Nasal cavity respiratory epithelium epithelial cell of viscerocranial mucosa (primary cell): Measurements from ENCODE around the gene APOBEC3F. TPM values are rescaled to one million over a fixed set of nuclear protein-coding genes. Genes with fewer than 3 reads are reported as not detected.

Experiments used
- total RNA-seq: library from RNA; depleted of rRNA; stranded (reverse); fragments of >200 nt; gene quantifications from 2 replicates; pipeline ENCODE4 v1.2.3, GENCODE V29; 2014

Gene APOBEC3F
- total RNA-seq, result 2.1 and 4.3 TPM in 2 replicates

DNA sequence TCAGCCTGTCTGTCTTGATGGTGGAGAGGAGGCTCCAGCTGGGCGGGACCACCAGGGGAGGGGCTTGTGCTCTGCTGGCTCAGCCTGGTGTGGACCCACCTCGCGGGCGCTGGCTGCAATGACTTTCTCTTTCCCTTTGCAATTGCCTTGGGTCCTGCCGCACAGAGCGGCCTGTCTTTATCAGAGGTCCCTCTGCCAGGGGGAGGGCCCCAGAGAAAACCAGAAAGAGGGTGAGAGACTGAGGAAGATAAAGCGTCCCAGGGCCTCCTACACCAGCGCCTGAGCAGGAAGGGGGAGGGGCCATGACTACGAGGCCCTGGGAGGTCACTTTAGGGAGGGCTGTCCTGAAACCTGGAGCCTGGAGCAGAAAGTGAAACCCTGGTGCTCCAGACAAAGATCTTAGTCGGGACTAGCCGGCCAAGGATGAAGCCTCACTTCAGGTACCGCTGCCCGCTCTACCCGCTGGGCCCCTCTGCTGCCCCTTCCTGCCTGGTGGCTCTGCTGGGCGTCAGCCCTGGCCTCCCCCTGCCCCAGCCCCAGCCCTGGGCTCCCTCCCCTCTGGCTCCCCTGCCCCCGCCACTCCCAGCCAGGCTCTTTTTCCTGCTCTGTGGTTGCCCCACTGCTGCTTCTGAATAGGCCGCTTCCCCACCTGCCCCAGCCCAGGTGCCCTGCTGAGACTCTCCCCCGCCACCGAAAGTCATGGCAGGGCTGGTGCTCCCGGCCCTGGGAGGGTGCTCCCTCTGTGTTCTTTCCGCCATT, at the start of gene APOBEC3F:
Gene APOBEC3F, plus strand, starts transcription at position 327 of the 759 bp plus-strand sequence. Its CDS starts 97 bp downstream, at position 424.

DNA sequence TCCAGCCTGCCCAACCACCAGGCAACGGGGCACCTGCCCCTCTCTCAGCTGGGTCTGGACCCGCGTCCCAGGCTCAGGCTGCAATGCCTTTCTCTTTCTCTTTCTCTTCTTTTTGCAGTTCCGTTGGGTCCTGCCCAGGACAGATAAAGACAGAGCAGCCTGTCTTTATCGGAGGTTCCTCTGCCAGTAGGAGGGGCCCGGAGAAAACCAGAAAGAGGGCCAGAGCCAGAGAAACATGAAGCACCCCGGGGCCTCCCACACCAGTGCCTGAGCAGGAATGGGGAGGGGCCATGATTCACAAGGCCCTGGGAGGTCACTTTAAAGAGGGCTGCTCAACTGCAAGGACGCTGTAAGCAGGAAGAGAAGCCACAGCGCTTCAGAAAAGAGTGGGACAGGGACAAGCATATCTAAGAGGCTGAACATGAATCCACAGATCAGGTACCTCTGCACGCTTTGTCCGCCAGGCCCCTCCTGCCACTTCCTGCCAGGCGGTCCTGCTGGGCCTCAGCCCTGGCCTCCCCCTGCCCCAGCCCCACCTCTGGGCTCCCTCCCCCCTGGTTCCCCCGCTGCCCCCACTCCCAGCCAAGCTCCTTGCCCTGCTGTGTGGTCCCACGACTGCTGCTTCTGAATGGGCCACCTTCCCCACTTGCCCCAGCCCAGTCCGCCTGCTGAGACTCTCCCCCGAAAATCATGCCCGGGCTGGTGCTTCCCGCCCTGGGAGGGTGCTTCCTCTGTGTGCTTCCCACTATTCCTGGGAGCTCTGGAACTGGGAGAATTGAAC, 26.5 kb upstream of the APOBEC3F start, which contains the start of gene APOBEC3C:
Gene APOBEC3C, plus strand, starts transcription at position 316 of the 781 bp plus-strand sequence. Its CDS starts 106 bp downstream, at position 422.

DNA sequence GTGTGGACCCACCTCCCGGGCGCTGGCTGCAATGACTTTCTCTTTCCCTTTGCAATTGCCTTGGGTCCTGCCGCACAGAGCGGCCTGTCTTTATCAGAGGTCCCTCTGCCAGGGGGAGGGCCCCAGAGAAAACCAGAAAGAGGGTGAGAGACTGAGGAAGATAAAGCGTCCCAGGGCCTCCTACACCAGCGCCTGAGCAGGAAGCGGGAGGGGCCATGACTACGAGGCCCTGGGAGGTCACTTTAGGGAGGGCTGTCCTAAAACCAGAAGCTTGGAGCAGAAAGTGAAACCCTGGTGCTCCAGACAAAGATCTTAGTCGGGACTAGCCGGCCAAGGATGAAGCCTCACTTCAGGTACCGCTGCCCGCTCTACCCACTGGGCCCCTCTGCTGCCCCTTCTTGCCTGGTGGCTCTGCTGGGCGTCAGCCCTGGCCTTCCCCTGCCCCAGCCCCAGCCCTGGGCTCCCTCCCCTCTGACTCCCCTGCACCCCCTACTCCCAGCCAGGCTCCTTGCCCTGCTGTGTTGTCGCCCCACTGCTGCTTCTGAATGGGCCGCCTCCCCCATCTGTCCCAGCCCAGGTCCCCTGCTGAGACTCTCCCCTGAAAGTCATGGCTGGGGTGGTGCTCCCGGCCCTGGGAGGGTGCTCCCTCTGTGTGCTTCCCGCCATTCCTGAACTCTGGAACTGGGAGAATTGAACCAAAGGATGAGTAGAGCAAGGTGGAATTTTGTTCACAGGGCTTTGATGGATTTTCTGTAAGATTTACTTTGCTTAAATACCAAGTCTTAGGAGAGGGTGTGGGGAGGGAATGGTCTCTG, 36.6 kb downstream of the APOBEC3F start, which contains the start of gene APOBEC3G:
Gene APOBEC3G, plus strand, starts transcription at position 250 of the 815 bp plus-strand sequence. Its CDS starts 87 bp downstream, at position 337.

DNA sequence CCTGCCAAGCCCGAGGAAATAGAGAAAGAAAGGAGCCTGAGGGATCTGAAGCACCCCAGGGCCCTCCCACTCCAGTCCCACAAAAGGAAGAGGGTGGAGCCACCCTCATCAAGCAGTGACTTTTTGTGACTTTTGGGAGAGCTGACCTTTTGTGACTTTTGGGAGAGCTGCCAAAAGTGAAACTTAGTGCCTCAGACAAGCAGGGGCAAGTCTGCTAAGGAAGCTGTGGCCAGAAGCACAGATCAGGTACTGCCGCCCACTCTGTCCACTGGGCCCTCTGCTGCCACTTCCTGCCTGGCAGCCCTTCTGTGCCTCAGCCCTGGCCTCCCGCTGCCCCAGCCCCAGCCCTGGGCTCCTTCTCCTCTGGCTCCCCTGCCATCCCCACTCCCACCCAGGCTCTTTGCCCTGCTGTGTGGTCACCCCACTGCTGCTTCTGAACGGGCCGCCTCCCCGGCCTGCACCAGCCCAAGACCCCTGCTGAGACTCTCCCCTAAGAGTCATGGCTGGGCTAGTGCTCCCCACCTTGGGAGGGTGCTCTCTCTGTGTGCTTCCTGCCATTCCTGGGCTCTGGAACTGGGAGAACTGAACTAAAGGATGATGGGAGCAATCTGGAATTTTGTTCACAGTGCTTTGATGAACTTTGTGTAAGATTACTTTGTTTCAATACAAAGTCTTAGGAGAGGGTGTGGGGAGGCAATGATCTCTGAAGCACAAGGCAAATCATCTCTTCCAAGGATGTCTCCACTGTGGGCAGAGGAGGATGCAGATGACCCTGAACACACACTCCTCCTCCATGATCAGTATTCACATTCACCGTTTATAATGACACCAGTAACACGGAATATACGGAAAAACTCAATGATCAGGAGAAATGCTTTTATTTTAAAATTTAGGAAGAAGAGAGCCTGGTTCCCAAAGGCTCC, 56.7 kb downstream of the APOBEC3F start, which contains the start of gene APOBEC3H:
Gene APOBEC3H, plus strand, starts transcription at position 147 of the 923 bp plus-strand sequence. CDS start 3,035 bp downstream, outside the sequence.

Other genes with a start within 250 kb of the APOBEC3F start
- gene DNAL4, start 246.7 kb upstream of the APOBEC3F start, total RNA-seq, result 29.1 and 38.3 TPM in 2 replicates
- gene NPTXR, start 196.8 kb upstream of the APOBEC3F start, total RNA-seq, result under 0.01 and 5.7 TPM in 2 replicates
- gene CBX6, start 168.6 kb upstream of the APOBEC3F start, total RNA-seq, result 13.7 and 32.5 TPM in 2 replicates
- 0.64 and 5.8 TPM in 2 replicates for gene APOBEC3A, start 83.3 kb upstream of the APOBEC3F start, total RNA-seq
- 0.34 and 0.50 TPM in 2 replicates for gene APOBEC3B, start 58.5 kb upstream of the APOBEC3F start, total RNA-seq
- gene APOBEC3C, start 26.6 kb upstream of the APOBEC3F start, total RNA-seq, result 7.5 and 13.0 TPM in 2 replicates
- 0.34 and 0.93 TPM in 2 replicates for gene APOBEC3D, start 19.7 kb upstream of the APOBEC3F start, total RNA-seq
- 1.4 and 4.8 TPM in 2 replicates for gene APOBEC3G, start 36.4 kb downstream of the APOBEC3F start, total RNA-seq
- gene APOBEC3H, start 56.4 kb downstream of the APOBEC3F start, total RNA-seq, result not detected in 2 replicates
- 2.4 and 3.9 TPM in 2 replicates for gene CBX7, start 111.8 kb downstream of the APOBEC3F start, total RNA-seq
- gene PDGFB, start 204.1 kb downstream of the APOBEC3F start, total RNA-seq, result 3.8 and 10.7 TPM in 2 replicates